Endothelial cell of hepatic sinusoid (primary cell): Measurements from ENCODE around the gene H6PD.

ENCODE experiments used
- in situ Hi-C: cut with HindIII; loops from 2 replicates; pipeline ENCODE4 v1.10.0; 2017; ENCODE audit warnings: low sequenced_read_pairs

H6PD gene

GRCh38 chr1:9271861-9272595 lies 37.5 kb downstream of the H6PD start:
- in situ Hi-C loops = no loop called here

- in situ Hi-C loops = no loop called here
Measured at GRCh38 chr1:9273177-9273576, 38.6 kb downstream of the H6PD start.

- in situ Hi-C loops = loop anchor here (25.0 kb wide), 1 partner anchor 187 kb away; no protein-coding TSS in a partner anchor
Measured at GRCh38 chr1:9275161-9275560, 40.6 kb downstream of the H6PD start.

GRCh38 chr1:9275567-9276034 lies 41.0 kb downstream of the H6PD start:
- in situ Hi-C loops = loop anchor here (25.0 kb wide), 1 partner anchor 187 kb away; no protein-coding TSS in a partner anchor

- in situ Hi-C loops = loop anchor here (25.0 kb wide), 1 partner anchor 184 kb away; no protein-coding TSS in a partner anchor
Measured at GRCh38 chr1:9278116-9278515, 43.5 kb downstream of the H6PD start.

- in situ Hi-C loops = loop anchor here (25.0 kb wide), 1 partner anchor 184 kb away; no protein-coding TSS in a partner anchor
Measured at GRCh38 chr1:9278585-9279153, 44.1 kb downstream of the H6PD start.

- in situ Hi-C loops = loop anchor here (25.0 kb wide), 1 partner anchor 183 kb away; no protein-coding TSS in a partner anchor
Measured at GRCh38 chr1:9279172-9279840, 44.7 kb downstream of the H6PD start.

GRCh38 chr1:9280015-9280860 lies 45.7 kb downstream of the H6PD start:
- in situ Hi-C loops = loop anchor here (25.0 kb wide), 1 partner anchor 182 kb away; no protein-coding TSS in a partner anchor

GRCh38 chr1:9281071-9281827 lies 46.7 kb downstream of the H6PD start:
- in situ Hi-C loops = loop anchor here (25.0 kb wide), 1 partner anchor 181 kb away; no protein-coding TSS in a partner anchor

GRCh38 chr1:9281908-9282695 lies 47.5 kb downstream of the H6PD start:
- in situ Hi-C loops = loop anchor here (25.0 kb wide), 1 partner anchor 180 kb away; no protein-coding TSS in a partner anchor

GRCh38 chr1:9282696-9282955 lies 48.1 kb downstream of the H6PD start:
- in situ Hi-C loops = loop anchor here (25.0 kb wide), 1 partner anchor 180 kb away; no protein-coding TSS in a partner anchor

- in situ Hi-C loops = loop anchor here (25.0 kb wide), 1 partner anchor 178 kb away; no protein-coding TSS in a partner anchor
Measured at GRCh38 chr1:9284061-9284460, 49.5 kb downstream of the H6PD start.

- in situ Hi-C loops = loop anchor here (25.0 kb wide), 1 partner anchor 176 kb away; no protein-coding TSS in a partner anchor
Measured at GRCh38 chr1:9286556-9286955, 52.0 kb downstream of the H6PD start.

- in situ Hi-C loops = loop anchor here (25.0 kb wide), 1 partner anchor 173 kb away; no protein-coding TSS in a partner anchor
Measured at GRCh38 chr1:9289090-9289534, 54.5 kb downstream of the H6PD start.

- in situ Hi-C loops = loop anchor here (25.0 kb wide), 1 partner anchor 172 kb away; no protein-coding TSS in a partner anchor
Measured at GRCh38 chr1:9289711-9290485, 55.3 kb downstream of the H6PD start.

GRCh38 chr1:9291914-9292360 lies 57.4 kb downstream of the H6PD start:
- in situ Hi-C loops = loop anchor here (25.0 kb wide), 1 partner anchor 170 kb away; no protein-coding TSS in a partner anchor

GRCh38 chr1:9292361-9293240 lies 58.0 kb downstream of the H6PD start, which contains the start of gene SPSB1:
TSS of gene SPSB1 (plus strand) at chr1:9292894. CDS start at chr1:9355892, 62,998 bp downstream.
- in situ Hi-C loops = loop anchor here (25.0 kb wide), 1 partner anchor 170 kb away; no protein-coding TSS in a partner anchor
